Raji (cell line): Measurements from ENCODE around the gene CLASRP.
A peak's percentile ranks its signal among the peaks of the same experiment; 100 is the strongest.

Experiments used
- POLR2A ChIP-seq: IDR thresholded peaks from 2 replicates; pipeline ENCODE4 v1.6.1; 2011; ENCODE audit warnings: low read depth, low read length, control low read depth; ENCODE audit not compliant: insufficient read depth

CLASRP gene

DNA sequence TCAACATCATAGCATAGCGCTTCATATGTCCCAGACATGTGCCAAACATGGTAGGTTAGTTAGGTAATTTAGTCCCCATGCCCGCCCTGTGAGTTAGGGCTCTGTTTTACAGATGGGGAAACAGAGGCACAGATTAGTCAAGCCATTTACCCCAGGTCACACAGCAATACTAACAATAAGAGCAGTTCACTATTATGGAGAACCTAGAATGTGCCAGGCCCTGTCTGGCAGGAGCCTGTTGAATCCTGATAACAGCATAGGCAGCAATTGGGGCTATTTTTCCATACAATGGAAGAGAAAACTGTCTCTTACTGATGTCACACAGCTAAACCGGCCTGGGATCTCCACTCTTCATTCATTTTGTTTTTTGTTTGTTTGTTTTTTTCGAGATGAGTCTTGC is 47.6 kb downstream of the CLASRP start:
- TF ChIP-seq POLR2A, result no peak

DNA sequence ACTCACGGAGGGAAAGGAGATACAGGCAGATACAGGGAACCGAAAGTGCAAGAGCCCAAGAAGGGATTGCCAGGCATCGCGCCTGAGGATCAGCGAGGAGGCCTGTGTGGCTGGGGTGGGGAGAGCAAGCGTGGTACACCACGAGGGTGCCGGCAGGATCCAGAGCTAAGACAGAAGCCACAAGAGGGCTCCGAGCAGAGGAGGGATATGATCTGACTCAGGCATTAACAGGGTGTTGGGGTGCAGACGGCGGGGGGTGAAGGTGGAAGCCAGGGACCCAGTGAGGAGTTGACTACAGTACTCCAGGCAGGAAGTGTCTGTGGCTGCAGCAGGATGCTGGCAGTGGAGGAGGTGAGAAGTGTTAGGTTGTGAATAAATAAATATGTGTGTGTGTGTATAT is 48.7 kb downstream of the CLASRP start:
- no peak for TF ChIP-seq POLR2A

DNA sequence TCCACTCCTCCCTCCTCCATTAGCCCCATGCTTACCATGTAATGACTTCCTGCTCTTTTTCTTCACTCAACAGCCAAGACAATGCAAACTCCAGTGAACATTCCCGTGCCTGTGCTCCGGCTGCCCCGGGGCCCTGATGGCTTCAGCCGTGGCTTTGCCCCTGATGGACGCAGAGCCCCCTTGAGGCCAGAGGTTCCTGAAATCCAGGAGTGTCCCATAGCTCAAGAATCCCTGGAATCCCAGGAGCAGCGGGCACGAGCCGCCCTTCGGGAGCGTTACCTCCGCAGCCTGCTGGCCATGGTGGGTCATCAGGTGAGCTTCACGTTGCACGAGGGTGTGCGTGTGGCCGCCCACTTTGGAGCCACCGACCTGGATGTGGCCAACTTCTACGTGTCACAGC is 51.2 kb downstream of the CLASRP start:
- TF ChIP-seq POLR2A, result no peak

DNA sequence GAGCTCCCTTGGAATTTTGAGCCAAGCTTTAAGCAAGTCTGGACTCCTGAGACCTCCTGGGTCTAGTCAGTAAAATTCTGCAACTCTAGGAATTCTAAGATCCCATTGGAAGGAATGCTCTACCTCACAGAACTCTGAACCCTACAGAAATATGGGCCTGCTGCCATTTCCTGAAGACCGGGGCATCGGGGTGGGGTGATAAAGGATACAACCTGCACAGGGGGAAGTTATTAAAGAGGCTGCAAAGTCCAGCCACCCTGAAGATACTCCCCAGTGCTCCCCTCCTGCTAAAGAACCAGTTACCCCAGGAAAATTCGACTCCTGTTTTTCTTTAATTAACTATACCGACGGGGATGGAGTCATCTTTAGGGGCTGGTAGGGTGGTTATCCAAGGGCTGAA is 51.8 kb downstream of the CLASRP start:
- TF ChIP-seq POLR2A, result no peak

DNA sequence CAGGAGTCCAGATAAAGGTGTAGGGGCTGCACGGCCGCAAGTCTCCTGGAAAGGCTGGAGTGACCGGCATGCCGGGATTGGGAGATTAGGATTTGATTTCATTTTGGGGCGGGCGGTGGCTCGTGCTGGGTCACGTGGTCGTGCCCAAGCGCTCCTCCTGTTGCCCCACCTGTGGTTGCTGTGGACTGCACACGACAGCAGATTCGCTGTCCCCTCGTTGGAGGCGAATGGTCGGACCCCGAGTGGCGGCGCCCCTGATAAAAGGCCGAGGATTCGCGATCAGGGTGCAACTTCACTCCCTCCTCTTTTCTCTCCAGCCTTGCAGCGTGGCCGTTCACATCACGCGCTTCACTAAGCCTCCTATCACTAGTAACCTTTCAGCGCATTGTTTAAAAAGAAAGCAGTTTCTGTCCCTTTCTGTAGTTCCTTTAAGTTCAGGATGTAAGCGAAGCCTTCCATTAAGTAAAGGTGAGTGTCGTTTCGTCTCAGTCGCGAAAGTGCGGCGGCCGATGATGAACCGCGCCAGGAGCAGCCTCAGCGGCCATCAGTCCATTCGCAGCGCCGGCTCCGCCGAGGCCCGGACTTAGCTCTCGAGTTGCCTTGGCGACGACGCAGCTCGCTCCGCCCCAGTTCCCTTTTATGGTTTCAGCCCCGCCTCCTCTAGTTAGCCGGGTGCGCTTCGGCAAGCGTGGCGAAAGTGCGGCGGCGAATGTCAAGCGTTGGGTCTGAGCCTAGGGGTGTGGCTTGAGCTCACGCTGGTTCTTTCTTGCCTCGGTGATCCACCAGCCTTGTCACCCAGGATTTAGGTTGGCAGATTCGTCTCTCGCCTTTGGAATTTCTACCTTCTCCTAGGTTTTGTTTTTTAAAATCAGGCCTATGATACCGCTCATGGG is 52.4 kb downstream of the CLASRP start:
- peak; percentile 63 for TF ChIP-seq POLR2A

DNA sequence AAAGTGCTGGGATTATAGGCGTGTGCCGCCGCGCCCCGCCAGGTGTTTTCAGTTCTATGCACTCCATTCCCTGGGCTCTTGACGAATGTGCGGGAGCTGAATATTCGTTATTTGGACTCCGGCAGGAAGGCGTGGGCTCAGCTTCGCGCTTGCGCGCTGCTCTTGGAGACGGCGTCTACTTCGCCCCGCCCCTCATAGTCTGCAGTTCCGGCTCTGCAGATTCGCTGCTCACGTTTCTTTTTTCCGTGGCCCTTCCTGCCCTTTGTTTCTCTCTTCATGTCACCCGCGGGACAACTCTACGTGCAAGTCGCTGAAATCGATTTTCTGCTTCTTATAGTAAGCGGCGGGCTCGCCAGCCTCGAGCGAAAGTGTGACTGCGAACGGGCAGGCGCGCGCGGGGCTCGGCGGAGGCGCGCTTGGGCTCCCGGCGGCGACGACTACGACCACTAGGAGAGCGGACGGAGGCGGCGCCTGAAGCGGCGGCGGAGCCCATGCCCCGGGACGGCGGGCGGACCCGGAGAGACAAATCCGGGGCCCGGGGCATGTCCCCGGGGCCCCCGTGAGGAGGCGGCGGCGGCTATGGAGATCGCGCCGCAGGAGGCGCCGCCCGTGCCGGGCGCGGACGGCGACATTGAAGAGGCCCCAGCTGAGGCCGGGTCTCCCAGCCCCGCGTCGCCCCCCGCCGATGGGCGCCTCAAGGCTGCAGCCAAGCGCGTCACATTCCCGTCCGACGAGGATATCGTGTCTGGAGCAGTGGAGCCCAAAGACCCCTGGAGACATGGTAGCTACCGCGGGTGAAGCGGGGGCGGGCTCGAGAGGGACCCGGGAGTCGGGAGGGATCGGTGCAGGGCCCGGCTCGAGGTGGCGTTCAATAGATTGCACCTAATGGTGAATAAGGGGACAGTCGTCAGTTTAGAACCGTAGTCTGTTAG is 54.2 kb downstream of the CLASRP start, which contains the start of gene PPP1R37:
Gene PPP1R37, plus strand, starts transcription at position 433 of the 932 bp plus-strand sequence. Its CDS starts 147 bp downstream, at position 580.
- peak; percentile 59 for TF ChIP-seq POLR2A

DNA sequence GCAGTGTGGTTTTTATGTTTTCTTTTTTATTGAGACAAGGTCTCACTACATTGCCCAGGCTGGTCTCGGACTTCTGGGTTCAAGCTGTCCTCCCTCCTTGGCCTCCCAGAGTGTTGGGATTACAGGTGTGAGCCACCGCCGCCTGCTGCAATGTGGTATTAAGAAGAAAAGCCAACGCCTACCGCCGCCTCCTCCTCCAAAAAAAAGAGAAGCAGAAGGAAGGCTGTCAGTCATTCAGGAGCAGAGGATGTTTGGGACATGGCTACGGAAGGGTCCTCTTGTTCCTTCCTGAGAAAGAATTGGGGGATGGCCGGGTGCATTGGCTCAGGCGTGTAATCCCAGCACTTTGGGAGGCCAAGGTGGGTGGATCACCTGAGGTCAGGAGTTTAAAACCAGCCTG is 55.3 kb downstream of the CLASRP start:
- no peak for TF ChIP-seq POLR2A

DNA sequence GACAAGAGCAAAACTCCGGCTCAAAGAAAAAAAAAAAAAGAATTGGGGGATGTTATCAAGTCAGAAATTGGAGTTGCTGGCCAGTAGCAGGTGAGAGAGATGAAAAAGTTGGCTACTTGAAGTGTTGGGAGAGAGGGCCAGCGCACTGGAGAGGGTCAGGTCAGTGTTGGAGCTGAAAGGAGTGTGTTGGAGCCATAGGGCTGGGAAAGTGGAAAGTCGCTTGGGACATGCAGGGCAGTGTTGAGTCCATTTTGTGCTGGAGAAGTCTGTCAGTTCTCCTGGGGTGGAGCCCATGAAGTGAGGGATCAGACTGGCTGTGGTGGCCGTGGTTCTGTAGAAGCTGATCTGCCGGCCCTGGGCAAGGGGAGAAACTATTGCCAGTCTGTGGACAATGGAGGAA is 55.9 kb downstream of the CLASRP start:
- TF ChIP-seq POLR2A, result no peak

DNA sequence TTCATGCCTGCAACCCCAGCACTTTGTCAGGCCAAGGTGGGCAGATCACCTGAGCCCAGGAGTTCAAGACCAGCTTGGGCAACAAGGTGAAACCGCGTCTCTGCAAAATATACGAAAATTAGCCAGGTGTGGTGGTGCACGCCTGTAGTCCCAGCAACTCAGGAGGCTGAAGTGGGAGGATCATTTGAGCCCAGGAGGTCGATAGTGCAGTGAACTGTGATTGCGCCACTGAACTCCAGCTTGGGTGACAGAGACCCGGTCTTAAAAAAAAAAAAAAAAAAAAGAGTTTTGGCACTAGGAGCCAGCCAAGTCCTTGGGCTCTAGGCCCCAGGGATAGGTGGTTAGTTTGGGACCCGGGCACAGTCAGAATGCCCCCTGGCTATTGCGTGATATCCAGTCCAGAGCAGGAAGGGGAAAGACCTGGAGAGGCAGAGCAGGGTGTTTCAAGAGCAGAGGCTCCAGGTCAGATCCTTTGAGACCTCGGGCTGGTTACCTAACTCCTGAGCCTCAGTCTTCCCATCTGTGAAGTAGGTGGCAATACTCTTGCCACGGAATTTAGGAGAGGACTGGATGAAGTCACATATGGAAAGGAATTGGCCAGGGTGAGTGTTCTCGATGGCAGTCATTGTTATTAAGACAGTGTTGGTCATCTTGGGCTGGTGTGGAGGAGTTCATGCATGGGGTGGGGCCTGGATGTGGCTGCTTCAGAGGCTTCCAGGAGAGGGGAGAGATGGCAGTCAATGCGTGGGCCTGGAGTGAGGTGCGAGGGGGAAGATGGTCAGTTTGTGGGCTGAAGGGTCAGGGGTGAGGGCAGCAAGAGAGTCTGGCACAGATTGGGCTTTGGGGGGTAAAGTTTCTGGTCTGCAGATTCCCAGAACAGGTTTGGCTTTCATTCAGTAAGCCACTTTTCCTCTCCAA is 56.9 kb downstream of the CLASRP start:
- TF ChIP-seq POLR2A, result no peak

GRCh38 chr19:45096700-45097099 is 57.9 kb downstream of the CLASRP start:
- TF ChIP-seq POLR2A, result no peak

- no peak for TF ChIP-seq POLR2A
Measured at GRCh38 chr19:45097450-45097775, 58.6 kb downstream of the CLASRP start.

GRCh38 chr19:45097776-45098520 is 59.1 kb downstream of the CLASRP start:
- TF ChIP-seq POLR2A, result no peak

GRCh38 chr19:45098521-45099466 is 59.9 kb downstream of the CLASRP start:
- no peak for TF ChIP-seq POLR2A

DNA sequence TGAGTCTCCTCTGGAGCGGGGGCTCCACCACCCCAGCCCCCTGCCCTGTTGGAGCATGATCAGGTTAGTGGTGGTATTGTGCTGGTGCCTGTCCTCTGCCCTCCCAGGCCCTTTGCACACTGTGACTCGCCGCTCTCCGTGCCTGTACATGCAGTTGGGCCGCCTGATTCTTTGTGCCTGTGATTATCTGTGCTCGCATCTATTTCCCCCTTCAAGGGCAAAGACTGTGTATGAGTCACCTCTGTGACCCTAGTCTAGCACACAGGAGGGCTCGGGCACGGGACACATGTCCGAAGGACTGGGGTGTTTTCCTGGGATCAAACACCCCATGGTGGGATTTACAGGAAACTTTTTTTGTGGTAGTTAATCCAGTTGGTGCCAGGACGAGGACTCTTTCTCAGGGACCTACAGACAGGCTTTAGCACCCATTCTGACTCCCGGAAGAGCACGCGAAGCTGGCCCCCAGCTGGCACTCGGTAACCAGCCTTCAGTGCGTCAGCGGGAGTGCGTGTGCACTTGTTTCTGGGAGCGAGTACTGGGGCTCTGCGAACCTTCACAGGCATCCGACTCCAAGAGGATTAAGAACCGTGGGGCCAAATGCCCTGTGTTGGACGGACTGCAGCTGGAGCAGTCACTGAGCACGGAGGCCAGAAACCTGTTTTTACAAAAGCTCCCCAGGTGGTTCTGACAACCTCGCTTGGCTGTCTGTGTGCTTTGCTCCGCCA is 60.8 kb downstream of the CLASRP start:
- TF ChIP-seq POLR2A, result no peak
